HG03066 (cell line): Measurements from ENCODE around the gene GATD1.

Experiments used
- ATAC-seq: cut with Tn5 transposase; IDR thresholded peaks from one replicate; pipeline ENCODE4 v1.9.1; 2021; ENCODE audit warnings: low read depth; ENCODE audit not compliant: unreplicated experiment

The GATD1 gene

DNA sequence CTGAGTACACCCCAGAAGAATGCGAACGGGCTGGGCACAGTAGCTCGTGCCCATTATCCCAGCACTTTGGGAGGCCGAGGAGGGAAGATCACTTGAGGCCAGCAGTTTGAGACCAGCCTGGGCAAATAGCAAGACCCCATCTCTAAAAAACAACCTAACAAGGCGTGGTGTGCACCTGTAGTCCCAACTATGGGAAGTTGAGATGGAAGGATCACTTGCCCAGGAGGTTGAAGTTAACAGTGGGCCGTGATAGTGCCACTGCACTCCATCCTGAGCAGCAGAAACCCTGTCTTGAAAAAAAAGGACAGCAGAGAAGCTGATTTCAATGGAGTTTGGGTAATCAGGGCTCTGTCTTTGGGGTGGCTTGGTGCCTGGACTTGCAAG is 35.8 kb upstream of the GATD1 start:
- ATAC-seq = no peak

DNA sequence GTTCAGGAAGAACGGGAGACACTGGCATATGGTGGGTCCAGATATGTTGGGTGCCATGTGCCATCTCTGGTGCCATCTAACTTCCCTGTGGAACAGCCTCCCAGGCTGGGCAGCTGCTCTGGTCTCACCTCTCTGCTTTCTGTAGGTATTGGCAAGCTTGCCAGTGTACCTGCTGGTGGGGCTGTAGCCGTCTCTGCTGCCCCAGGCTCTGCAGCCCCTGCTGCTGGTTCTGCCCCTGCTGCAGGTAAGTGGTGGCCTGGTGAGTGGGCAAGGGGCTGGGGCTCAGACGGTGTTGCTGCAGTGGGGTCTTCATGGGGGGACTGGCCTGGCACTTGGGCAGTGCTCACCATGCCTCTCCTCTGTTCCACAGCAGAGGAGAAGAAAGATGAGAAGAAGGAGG is 35.1 kb upstream of the GATD1 start:
- ATAC-seq = no peak

DNA sequence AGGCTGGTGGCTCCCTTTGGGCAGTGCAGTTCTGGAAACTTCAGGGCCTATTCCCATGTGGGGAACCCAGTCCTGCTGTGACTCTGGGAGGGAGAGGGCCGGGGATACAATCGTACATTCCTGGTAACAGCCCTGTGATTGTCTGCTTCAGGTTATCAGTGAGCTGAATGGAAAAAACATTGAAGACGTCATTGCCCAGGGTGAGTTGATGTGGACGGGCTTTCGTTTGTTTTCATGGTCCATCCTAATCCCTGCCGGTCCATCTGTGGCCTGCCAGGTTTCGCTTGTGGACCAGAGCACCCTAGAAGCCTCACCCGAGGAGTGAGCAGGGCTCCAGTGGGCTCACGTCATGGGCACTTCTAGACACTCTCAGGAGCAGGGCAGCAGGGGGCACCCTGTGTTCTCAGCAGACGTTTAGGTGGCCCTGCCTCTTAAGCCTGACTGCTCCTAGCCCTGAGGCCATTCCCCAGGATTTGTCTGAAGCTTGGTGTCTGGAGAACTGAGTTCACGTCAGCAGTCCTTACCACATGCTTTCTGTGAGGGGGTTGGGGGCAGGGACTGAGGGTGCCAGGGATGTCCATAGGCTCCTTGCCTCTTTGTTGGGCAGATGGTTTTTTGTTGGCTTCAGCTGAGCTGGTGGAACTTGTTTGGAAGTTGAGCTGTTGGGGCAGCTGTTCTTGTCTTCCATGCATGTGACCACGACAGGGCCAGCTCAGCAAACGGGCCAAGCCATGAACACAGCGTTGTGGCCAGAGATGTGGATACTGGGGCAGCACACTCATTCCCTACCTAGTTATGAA is 34.4 kb upstream of the GATD1 start:
- ATAC-seq = no peak

DNA sequence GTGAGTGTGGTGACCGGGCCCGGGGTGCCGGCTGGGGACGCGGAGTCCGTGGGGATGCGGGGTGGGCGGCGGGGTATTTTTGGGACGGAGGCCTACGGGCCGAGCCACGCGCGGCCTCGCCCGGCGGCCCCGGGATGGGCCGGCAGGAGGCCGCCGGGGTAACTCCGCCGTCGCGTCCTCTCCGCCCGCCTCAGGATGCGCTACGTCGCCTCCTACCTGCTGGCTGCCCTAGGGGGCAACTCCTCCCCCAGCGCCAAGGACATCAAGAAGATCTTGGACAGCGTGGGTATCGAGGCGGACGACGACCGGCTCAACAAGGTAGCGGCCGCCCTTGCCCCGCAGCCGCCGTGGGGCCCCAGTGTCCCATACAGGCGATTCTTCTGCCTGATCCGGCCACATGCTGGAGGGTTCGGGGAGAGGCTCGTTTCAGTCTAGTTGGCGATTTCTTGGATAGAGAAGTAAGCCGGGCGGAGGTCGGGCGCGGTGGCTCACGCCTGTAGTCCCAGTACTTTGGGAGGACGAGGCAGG is 32.8 kb upstream of the GATD1 start:
- no peak for ATAC-seq

DNA sequence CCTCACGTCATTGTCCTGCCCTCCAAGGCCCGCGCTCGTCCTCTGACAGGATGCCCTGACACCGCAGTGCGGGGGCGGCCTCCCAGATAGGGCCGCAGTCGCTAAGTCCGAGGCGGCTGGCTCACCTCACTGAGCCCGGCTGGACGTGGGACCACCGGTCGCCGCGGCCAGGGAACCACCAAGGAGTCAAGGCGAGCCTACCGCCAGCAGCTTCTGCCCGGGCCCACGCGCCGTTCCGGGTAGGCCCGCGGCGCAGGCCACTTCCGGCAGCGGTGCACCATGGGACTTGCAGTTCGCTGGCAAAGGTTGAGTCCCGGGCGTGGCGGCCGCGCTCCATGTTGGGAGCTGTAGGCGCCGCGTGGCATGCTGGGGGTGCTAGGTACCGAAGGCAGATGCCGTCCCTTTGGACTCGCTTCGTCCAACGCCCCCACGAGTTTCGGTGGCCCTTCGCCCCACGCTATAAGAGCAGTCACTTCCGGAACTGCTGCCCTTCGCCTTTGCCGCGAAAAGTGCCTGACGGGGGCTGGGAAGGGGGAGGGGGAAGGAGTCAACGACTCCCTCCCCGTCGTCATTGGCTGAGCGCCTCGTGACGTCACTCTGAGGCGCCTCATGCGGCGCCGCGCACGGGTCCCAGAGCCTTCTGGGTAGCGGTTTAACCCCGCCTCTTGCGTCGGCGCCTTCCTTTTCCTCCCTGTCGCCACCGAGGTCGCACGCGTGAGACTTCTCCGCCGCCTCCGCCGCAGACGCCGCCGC is 32.2 kb upstream of the GATD1 start, which contains the start of gene RPLP2:
Gene RPLP2, plus strand, starts transcription at position 681 of the 753 bp plus-strand sequence. CDS start 268 bp downstream, outside the sequence.
- peak; percentile 72 for ATAC-seq

DNA sequence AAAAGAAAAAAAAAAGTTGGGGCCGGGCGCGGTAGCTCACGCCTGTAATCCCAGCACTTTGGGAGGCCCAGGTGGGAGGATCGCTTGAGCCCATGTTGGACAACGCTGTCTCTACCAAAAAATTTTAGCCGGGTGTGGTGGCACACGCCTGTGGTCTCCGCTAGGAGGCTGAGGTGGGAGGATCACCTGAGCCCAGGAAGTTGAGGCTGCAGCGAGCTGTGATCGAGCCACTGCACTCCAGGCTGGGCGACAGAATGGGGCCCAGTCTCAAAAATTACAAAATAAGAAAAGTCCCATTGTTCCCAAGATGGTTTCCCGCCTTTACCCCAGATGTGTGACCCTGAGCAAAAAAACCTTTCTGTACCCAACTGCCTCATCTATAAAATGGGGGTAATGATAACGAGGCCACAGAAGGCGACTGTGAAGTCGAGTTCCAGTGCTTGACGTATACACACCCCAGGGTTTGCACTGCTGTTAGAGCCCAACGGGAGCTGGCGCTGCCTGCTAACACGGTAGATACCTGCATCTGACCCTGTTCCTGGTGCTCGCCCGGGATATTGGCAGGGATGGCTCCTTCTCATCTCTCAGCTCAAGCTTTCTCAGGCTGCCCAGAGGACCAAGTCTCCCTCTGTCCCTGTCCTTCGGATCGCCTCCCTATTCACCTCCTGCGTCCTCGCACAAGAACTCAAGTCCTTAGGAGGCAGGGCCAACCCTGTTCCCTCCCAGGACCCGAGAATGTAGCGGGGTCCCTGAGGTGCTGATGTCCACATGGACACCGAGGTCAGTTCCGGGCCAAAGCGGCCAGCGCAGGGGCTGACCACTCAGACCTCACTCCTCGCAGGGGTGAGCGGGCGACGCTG is 31.4 kb upstream of the GATD1 start:
- ATAC-seq = no peak

DNA sequence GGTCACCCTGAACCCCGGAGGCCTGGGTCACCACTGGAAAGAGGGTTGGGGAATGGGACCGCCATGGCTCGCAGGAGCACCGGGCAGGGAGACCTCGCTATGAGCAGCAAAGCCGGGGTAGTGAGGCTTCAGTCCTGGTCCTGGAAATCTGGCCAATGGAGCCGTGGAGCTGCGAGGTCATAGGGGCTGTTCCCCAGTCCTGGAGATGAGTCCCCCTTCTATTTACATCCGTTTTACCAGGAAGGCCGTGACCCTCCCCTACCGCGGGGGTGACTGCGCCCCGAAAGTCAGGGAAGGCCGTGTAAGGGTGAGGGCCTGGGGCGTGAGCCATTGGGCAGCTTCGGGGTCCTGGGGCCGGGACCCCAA is 27.3 kb upstream of the GATD1 start:
- ATAC-seq = no peak

DNA sequence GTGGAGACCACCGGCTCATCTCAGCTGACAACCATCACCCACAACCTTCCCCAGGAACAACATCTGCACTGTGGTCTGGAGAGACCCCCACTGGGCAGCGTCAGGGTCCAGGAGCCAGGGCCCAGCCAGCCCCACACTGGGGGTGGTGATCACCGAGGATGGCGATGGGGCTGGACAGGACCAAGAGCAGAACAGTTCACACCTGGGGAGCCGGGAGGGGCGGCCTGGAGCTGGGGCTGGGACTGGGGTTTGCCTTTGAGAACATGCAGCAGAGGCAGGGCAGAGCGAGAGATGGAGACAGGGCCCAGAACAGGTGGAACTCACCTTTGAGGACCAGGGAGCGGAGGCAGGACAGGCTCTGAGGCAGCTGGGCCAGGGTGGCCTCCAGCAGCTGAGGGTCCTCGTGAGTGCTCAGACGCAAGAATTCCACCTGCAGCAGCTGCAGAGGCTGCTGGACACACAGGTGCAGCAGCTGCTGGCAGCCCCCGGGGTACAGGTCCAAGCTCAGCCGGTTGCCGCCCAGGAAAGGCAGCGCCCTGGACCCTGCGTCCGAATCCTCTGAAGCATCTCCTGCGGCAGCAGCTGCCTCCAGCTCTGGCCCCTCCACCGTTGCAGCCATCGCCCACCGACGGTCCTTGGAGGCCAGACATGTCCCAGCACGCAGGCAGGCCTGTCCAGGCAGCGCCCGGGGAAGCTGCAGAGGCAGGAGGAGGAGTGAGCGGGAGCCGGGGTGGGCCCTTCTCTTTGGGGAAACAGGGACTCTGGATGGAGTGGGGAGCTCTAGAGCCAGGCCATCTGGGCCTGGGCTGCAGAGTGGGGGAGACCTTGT is 26.7 kb upstream of the GATD1 start:
- ATAC-seq = no peak

DNA sequence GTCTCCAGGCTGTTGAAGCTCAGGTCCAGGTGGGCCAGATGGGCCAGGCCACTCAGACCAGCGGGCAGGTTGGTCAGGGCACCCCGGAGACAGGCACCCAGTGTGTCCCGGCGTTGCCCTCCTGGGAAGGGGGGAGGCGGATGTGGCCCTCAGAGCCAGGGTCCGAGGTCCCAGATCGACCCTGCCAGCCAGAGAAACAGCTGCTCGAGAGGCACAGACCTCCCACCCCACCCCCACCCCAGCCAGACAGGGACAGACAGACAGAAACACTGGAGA is 26.1 kb upstream of the GATD1 start:
- ATAC-seq = no peak

DNA sequence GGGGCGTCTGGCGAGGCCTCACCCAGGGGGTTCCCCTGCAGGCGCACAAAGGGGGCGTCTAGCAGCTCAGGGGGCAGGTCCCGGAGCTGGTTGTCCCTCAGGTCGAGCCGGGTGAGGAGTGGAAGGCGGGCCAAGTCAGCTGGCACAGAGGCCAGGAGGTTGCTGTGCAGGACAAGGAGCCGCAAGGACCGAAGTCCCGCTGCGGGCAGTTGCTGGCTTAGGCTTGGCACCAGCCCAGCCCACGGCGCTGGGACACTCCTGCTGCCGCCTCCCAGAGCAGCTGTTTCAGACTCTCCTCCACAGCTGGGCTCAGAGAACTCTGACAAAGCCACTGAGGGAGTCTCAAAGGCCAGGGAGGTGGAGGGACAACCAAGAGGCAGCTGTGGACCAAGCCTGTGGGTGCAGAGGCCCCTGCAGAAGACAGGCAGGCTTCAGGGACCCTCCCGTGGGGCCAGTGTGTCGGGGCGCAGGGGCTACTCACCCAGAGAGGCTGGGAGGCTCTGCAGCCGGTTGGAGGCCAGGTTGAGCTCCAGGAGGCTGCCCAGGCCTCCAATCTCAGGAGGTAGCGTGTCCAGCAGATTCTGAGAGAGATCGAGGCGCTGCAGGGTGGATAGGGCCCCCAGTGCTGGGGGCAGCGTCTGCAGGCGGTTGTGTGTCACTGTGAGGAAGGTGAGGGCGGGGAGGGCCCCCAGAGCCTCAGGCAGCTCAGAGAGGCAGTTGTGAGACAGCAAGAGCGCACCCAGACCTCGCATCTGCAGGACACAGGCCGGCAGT is 25.6 kb upstream of the GATD1 start:
- no peak for ATAC-seq

DNA sequence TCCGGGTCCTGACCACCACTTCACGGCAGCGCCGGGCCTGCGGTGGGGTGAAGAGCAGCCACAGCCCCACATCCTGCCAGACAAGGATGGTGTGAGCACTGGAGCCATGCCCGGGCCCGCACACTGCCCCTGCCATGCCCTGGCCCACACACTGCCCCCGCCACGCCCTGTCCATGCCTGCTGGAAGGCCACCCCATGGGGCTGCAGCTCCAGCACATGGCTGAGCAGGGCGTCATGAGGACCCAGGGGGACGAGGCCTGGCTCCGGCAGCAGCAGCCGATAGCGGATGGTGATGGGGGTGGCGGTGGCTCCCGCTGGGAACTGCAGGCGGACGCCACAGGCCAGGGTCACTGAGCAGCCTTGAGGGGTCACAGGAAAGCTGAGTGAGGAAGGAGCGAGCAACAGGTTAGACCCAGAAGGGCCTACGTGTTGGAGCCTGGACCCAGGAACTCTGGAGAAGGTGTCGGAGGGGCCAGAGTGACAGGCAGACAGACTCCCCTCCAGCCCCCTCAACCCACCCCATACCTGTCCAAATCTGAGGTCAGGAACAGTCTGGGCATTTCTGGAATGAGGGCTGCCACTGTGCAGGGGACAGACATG is 24.8 kb upstream of the GATD1 start:
- ATAC-seq = no peak

DNA sequence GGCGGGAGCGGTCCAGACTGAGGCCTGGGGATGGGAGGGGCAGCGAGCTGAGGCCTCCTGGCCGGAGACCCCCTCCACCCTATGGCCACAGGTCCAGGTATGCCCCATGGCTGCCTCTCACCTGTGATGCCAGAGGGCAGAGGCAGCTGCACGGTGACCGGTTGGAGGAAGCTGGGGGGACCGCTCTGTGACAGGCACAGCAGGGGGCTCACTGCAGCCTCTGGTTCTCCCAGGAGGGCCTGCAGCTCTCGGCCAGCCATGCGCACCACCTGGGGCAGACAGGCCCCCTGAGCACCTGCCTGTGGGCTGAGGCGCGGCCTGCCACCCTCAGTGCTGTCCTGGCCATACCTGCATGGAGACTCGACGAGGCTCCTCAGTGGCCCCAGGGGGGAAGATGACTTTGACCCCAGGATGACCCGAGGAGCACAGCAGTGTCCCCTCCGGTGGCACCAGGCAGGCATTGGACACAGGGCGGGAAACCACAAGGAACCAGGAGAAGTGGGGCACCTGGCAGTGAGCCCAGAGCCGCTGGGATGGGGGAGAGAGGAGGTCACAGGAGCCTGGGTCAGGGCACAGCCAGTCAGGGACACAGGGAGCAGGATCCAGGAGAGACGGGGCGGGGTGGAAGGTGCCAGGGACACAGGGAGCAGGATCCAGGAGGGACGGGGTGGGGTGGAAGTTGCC is 24.0 kb upstream of the GATD1 start:
- ATAC-seq = no peak

DNA sequence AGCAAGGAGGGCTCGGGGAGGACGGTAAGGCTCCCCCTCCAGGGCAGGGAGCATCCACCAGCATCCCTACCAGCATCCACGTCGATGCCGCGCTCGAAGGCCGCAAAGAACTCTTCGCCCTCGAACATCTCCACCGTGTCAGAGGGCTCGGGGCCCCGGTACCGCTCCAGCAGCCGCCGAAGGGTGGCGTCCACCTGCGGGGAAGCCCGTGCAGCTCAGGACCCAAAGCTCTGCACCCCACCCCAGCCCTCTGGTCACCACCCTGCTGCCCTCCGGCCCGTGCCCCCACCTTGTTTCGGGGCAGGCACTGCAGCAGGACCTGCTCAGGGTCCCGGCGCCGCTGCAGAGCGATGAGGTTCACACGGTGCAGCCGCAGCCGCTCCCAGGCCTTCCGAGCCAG is 23.2 kb upstream of the GATD1 start:
- ATAC-seq = no peak

DNA sequence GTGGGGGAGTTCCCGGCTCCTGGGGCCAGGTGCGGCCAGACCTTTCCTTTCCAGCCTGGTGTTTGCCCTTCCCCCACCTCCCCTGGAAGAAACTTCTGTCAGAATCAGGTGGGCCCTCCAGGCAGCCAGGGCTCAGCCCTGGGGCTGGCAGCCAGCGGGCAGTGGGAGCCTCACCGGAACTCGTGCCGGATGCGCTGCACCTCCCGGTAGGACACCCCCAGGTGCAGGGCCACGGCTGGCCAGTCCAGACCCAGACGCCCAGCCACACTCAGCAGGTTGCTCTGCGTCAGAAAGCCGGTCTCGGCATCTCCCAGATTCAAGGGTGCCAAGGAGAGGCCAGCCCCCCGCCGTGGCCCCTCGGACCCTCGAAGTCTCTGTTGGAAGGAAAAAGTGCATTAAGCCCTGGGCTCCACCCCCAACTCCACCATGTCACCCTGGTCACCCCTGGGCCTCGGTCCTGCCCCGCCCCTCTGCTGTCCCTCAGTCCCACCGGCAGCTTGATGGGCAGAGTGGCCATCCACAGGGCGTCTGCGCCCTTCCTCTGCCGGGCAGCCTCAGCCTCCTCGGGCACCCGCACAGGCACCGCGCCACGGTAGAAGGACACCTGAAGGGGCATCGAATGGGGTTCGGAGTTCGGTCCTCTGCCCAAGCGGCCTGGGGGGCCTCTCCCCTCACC is 22.5 kb upstream of the GATD1 start:
- ATAC-seq = no peak

DNA sequence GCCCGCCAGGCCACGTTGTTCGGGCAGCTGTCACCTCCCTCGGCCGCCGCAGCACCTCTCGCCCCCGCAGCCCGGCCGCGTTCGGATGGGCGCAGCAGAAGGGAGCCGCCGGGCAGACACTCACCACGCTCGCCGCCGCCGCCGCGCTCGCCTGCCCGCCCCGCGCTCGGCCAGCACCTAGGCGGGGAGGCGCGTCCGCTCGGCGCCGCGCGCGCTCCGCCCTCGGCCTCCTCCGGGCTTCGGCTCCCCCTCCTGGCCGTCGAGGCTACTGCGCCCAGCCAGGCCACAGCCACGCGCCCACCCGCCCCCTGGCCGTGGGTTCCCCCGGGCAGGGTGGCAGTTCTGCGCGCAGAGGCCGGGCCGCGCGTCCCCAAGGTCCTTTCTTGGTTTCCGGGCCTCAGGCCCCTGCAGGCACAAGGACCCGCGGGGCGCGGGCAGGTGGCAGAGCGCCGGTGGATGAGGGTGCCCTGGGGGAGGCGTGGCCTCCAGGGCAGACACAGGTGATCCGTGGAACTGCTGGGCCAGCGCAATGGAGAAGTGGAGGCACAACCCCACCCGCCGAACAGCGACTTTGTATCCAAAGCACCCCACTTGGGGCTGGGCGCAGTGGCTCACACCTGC is 20.9 kb upstream of the GATD1 start, which contains the start of gene SLC25A22:
Gene SLC25A22, minus strand, starts transcription at position 189 of the 621 bp plus-strand sequence. CDS start 3,275 bp downstream, outside the sequence.
- ATAC-seq = peak; percentile 45

DNA sequence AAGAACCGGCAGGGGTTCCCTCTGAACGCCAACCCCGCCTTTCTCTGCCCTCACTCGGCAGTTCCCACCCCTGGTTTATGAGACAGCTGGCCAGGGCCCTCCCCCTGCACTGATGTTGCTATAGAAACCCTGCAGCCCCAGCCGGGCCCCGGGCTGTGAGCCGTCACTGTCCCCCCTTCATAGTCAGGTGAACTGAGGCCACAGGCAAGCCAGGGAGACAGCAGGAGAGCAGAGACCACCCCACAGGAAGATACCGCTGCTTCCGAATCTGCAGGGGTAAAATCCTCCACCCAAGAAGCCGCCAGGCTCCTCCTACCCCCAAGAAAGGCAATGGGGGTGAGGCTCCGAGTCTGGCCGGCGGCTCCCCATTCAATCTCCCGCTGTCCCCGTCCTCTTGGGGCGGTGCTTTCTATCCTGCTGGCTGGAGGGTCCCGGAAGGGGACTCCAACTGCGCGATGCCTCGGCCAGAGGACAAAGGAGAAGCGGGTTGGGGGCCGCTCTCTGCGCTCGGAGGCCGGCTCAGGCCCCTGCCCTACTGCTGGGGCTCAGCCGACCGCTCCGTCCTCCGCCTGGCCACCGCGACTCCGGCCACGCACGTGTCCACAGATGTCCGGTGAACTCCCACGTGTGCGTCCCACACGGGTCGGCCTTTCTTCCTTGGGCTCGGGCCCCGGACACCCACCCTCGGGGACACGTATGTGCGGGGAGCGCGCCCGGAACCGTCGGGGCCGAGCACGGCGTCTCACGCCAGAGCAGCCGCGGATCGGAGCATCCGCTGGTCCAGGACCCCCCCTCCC is 20.2 kb upstream of the GATD1 start:
- ATAC-seq = peak; percentile 53
